HG02798 (cell line): Measurements from ENCODE around the gene TAF7.
"Not testable (repeated sequence)": the region's sequence is repeated elsewhere in the genome, so short reads cannot be mapped to it uniquely, and the experiment has no call there.

ENCODE experiments used
- ATAC-seq: cut with Tn5 transposase; IDR thresholded peaks from one replicate; pipeline ENCODE4 v1.9.1; 2021; ENCODE audit warnings: mild to moderate bottlenecking; ENCODE audit not compliant: unreplicated experiment, poor library complexity

TAF7 gene, protein sequence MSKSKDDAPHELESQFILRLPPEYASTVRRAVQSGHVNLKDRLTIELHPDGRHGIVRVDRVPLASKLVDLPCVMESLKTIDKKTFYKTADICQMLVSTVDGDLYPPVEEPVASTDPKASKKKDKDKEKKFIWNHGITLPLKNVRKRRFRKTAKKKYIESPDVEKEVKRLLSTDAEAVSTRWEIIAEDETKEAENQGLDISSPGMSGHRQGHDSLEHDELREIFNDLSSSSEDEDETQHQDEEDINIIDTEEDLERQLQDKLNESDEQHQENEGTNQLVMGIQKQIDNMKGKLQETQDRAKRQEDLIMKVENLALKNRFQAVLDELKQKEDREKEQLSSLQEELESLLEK

DNA sequence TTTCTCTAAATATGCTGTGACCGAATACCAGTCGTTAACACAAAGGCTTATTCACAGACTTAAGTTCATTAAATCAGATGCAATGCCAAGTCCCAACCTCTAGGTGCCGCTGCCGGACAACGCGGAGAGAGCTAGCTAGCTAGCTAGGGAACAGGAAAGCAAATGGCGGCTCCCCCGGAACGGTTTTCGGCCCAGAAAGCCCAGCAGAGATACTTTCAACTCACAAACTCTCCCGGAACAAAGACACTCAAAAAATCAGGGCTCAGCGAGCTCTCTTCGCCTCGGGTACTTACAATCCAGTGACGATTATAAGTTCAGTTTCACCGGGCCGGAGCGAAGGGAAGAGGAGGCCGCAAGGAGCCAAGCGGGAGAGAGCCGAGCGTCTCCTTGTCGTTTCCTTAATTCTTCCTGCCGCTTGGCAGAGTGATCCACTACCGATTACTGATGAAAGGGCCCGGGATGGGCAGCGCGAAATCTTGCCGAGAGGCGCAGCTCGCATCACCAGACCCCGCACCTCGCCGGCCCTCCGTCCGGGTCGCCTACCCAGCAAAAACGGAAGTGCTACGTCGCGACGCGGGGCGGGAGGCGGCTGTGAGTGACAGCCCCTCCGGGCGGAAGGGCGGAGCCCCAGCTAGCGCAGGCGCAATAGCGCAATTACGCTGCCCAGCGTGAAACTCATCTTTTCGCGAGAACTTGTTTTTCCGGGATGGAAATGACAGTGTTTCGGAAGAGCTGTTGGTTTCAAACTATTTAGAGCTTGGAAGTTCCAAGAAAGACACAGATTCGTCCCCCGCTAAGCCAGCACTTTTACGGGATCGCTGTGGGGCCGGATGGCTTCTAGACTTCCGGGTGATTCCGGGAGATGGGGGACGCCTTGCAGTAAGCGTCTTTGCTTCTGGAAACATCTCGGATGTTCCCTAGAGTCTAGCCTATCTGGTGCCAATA, at the start of gene TAF7:
TAF7 (minus strand) TSS at position 560 of the 945 bp plus-strand sequence. CDS start 740 bp downstream, outside the sequence.
- peak; percentile 97 for ATAC-seq

DNA sequence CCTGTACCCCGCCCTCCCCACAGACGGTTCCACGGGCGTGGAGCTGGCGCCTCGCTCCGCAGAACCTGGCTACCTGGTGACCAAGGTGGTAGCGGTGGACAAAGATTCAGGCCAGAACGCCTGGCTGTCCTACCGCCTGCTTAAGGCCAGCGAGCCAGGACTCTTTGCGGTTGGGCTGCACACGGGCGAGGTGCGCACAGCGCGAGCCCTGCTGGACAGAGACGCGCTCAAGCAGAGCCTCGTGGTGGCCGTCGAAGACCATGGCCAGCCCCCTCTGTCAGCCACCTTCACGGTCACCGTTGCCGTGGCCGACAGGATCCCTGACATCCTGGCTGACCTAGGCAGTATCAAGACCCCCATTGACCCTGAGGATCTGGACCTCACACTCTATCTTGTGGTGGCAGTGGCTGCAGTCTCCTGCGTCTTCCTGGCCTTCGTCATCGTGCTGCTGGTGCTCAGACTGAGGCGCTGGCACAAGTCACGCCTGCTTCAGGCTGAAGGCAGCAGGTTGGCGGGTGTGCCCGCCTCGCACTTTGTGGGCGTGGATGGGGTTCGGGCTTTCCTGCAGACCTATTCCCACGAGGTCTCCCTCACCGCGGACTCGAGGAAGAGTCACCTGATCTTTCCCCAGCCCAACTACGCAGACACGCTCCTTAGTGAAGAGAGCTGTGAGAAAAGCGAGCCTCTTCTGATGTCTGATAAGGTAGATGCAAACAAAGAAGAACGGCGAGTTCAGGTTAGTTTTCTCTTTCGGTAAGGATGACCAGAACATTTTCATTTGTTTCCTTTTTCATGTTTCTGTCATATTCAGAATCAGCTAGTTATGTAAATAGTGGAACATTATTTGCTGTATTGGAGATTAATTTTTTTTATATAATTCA, 45.7 kb upstream of the TAF7 start:
- ATAC-seq: no peak

DNA sequence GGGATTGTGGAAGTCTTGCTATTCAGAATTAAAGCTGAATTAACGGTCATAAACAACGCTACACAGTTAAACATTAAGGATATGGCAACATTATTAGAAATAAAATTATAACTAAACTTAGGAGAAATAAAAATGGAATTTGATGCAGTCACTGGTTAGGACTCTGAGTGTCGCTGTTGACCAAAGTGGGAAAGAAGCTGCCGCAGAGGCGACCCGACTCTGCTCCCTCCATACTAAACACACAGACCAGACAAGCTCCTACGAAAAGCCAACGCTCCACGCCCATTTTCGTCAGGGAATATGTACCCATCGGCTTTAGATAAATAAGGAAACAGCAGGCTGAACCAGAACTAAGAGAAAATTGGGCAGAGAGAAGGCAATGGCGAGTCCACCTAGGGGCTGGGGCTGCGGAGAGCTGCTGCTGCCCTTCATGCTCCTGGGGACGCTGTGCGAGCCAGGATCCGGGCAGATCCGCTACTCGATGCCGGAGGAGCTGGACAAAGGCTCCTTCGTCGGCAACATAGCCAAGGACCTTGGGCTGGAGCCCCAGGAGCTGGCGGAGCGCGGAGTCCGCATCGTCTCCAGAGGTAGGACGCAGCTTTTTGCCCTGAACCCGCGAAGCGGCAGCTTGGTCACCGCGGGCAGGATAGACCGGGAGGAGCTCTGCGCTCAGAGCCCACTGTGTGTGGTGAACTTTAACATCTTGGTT, 43.5 kb upstream of the TAF7 start, which contains the start of gene PCDHGA5:
PCDHGA5 (plus strand) TSS at position 211 of the 709 bp plus-strand sequence; CDS start at position 380, 169 bp downstream.
- no peak for ATAC-seq

DNA sequence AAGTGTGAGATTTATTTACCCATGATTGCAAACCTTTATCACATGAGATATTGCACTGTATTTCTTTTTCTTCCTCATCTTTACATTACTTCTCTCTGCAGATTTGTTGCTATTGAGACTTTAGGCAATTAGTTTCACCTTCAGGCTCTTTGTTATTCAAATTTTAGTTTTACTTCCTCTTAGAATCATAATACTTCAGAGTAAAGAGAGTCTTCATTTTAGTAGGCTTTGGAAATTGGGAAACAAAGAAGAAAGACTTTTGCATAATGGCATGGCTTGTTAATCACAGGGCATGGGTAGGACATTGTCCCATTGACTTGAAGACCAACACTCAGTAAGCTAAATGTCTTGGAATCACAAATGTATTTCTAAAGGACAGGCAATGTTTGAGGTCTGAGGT, 42.1 kb upstream of the TAF7 start:
- ATAC-seq: no peak

DNA sequence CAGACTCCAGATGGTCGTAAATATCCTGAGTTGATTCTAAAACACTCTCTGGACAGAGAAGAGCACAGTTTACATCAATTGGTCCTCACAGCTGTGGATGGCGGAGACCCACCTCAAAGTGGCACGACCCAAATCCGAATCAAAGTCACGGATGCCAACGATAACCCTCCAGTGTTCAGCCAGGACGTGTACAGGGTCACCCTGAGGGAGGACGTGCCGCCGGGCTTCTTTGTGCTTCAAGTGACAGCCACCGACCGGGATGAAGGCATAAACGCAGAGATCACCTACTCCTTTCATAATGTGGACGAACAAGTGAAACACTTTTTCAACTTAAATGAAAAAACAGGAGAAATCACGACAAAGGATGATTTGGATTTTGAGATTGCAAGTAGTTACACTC, 40.1 kb upstream of the TAF7 start:
- no peak for ATAC-seq

DNA sequence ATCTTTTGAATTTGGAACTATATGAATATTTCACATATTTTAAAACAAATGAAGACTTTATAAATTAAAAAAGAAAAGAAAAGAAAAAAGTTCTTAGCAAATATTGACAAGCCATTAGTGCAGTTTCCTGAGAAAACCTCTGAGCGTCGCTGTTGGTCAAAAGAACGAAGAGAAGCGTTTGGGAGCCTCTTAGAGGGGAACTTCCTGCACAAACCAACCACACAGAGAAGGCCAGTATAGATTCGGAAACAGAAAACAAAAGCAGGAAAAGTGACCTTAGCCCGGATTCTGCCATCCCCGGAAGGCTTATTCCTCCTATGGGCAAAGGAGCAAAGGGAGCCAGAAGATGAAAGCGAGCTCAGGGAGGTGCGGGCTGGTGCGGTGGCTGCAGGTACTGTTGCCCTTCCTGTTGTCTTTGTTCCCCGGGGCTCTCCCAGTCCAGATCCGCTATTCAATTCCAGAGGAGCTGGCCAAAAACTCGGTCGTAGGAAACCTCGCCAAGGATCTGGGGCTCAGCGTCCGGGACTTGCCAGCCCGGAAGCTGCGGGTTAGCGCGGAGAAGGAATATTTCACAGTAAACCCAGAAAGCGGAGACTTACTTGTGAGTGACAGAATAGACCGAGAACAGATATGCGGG, 39.3 kb upstream of the TAF7 start, which contains the start of gene PCDHGB2:
PCDHGB2 (plus strand) TSS at position 205 of the 637 bp plus-strand sequence; CDS start at position 347, 142 bp downstream.
- no peak for ATAC-seq

DNA sequence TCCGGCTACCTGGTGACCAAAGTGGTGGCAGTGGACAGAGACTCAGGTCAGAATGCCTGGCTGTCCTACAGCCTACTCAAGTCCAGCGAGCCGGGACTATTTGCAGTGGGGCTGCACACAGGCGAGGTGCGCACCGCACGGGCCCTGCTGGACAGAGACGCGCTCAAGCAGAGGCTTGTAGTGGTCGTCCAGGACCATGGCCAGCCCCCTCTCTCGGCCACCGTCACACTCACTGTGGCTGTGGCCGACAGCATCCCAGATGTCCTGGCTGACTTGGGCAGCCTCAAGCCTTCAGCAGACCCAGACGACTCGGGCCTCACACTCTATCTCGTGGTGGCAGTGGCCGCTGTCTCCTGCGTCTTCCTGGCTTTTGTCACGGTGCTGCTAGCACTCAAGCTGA, 36.4 kb upstream of the TAF7 start:
- ATAC-seq: no peak

DNA sequence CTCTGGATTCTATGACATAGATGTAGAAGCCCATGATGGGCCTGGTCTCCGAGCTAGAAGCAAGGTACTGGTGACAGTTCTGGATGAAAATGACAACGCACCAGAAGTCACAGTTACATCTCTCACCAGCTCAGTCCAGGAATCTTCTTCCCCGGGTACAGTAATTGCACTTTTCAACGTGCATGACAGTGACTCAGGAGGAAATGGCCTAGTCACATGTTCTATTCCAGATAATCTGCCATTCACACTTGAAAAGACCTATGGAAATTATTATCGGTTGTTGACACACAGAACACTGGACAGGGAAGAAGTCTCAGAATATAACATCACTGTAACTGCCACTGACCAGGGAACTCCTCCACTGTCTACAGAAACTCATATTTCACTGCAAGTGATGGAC, 35.5 kb upstream of the TAF7 start:
- no peak for ATAC-seq

DNA sequence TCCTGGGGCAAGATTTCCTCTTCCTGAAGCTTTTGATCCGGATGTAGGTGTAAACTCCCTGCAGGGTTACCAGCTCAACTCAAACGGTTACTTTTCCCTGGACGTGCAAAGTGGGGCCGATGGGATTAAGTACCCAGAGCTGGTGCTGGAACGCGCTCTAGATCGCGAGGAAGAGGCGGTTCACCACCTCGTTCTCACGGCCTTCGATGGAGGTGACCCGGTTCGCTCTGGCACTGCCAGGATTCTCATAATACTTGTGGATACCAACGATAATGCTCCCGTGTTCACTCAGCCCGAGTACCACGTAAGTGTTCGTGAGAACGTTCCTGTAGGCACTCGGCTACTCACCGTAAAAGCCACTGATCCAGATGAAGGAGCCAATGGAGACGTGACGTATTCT, 35.1 kb upstream of the TAF7 start:
- ATAC-seq: no peak

DNA sequence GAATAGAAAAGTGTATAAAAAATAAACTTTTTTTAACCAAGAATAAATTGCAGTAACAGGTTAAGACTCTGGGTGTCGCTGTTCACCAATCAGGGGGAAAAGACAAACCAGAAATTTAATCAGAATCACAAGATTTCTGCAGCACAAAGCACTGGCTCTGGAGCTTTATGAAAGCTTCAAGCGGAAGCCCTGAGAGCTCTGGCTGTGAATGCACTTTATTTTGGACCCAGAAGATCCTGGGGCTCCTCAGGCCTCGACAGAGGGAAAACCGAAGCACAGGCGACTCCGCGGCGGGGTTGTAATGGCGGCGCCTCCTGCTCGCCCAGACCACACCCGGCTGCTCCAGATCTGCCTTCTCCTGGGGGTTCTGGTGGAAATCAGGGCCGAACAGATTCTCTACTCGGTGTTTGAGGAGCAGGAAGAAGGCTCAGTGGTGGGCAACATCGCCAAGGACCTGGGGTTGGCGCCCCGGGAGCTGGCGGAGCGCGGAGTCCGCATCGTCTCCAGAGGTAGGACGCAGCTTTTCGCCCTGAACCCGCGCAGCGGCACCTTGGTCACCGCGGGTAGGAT, 34.4 kb upstream of the TAF7 start, which contains the start of gene PCDHGA4:
PCDHGA4 (plus strand) TSS at position 122 of the 570 bp plus-strand sequence; CDS start at position 209, 87 bp downstream.
- no peak for ATAC-seq

DNA sequence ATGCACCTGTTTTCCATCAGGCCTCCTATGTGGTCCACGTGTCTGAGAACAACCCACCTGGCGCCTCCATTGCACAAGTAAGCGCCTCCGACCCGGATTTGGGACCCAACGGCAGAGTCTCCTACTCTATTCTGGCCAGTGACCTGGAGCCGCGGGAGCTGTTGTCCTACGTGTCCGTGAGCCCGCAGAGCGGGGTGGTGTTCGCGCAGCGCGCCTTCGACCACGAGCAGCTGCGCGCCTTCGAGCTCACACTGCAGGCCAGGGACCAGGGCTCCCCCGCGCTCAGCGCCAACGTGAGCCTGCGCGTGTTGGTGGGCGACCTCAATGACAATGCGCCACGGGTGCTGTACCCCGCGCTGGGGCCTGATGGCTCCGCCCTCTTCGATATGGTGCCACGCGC, 31.0 kb upstream of the TAF7 start:
- ATAC-seq: no peak

DNA sequence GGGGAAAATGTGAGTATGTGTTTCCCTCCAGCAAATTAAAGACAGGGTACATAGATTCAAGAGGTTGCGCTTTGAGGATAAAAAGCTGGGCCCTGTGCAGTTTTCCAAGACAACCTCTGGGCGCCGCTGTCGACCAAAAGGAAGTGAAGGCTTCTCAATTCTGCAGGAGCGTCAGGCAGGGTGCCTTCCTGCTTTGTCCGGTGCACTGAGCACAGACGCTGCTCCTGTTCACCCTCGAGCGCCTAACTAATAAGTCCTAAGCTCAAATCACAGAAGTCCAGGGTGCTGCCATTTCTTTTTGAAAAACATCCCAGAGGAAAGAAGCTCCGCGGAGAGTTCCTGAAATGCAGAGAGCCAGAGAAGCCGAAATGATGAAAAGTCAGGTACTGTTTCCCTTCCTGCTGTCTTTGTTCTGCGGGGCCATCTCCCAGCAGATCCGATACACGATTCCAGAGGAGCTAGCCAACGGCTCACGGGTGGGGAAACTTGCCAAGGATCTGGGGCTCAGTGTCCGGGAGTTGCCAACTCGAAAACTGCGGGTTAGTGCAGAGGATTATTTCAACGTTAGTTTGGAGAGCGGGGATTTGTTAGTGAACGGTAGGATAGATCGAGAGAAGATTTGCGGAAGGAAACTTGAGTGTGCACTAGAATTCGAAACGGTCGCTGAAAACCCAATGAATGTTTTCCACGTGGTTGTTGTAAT, 29.5 kb upstream of the TAF7 start, which contains the start of gene PCDHGB1:
PCDHGB1 (plus strand) TSS at position 183 of the 703 bp plus-strand sequence; CDS start at position 345, 162 bp downstream.
- ATAC-seq: no peak

DNA sequence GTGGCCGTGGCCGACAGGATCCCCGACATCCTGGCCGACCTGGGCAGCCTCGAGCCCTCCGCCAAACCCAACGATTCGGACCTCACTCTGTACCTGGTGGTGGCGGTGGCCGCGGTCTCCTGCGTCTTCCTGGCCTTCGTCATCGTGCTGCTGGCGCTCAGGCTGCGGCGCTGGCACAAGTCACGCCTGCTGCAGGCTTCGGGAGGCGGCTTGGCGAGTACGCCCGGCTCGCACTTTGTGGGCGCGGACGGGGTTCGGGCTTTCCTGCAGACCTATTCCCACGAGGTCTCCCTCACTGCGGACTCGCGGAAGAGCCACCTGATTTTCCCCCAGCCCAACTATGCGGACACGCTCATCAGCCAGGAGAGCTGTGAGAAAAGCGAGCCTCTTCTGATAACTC, 25.4 kb upstream of the TAF7 start:
- not testable (repeated sequence) for ATAC-seq

DNA sequence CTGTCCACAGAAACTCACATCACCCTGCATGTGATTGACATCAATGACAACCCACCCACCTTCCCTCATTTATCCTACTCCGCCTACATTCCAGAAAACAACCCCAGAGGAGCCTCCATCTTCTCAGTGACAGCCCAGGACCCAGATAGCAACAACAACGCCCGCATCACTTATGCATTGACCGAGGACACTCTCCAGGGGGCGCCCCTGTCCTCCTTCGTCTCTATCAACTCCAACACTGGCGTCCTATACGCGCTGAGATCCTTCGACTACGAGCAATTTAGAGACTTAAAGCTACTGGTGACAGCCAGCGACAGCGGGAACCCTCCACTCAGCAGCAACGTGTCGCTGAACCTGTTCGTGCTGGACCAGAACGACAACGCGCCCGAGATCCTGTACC, 24.7 kb upstream of the TAF7 start:
- ATAC-seq: no peak

DNA sequence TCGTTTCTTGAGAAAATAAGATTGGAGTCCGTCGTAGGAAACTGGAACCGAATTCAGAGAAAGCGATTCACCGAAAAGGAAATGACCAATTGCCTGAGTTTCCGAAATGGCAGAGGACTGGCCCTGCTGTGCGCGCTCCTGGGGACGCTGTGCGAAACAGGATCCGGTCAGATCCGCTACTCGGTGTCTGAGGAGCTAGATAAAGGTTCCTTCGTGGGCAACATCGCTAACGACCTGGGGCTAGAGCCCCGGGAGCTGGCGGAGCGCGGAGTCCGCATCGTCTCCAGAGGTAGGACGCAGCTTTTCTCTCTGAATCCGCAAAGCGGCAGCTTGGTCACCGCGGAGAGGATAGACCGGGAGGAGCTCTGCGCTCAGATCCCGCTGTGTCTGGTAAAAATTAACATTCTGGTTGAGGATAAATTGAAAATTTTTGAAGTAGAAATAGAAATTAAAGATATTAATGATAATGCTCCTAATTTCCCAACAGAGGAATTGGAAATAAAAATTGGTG, 23.4 kb upstream of the TAF7 start:
- no peak for ATAC-seq

DNA sequence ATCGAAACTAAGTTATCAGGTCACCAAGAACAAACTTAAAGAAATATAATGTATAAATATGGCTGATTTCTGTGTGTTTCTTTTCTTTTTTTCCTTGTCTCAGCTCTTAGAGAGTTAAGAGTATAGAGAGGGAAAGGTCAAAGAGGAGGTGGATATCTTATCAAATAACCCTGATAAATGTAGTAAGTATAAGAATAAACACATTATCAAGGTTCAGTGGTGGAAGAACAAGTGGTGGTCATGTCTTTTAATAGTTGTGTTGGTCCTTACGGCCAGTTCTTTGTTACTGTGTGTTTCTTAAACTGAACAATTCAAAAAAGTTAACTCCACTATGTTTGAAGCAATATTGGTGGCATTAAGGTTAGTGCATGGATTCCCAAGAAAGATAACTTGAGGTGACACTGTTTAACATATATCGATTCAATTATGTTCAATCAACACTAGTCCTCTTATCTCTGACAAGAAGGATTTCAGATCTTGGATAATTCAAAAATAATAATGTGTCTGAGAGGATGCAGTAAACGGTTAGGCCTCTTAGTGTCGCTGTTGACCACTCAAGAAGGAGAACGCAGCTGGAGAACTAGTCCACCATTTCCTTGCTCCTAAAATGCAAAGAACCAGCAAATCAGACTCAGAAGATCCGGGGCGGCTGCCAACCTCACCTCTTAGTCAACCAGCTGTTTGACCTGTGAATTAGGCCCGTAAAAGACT, 22.8 kb upstream of the TAF7 start, which contains the start of gene PCDHGA3:
PCDHGA3 (plus strand) TSS at position 588 of the 711 bp plus-strand sequence. CDS start 205 bp downstream, outside the sequence.
- ATAC-seq: no peak

DNA sequence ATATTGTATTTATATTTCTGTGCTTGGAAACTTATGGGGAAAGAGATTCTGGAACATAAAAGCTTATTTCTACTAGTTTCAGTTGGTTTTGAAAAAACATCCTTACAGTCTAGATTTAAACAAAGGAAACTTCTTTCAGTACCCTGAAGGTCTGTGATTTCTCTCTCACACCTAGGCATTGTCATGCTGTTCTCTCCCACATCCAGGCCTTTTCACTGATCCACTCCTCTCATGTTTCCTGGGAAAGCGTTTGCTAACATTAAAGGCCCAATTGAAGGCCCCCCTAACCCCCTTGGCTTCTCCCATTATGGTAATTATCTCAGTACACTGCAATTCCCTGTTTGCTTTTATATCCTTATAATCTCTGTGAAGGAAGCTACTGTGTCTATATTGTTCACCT, 22.2 kb upstream of the TAF7 start:
- ATAC-seq: no peak
